Osteocyte (in vitro differentiated cells): ENCODE results near the gene TFDP1. TPM values are rescaled to one million over a fixed set of nuclear protein-coding genes. Genes with fewer than 3 reads are reported as not detected.

Source experiments
- DNase-seq: peaks from one replicate; pipeline ENCODE4 v3.0.0; 2021; ENCODE audit warnings: mixed read lengths; ENCODE audit not compliant: unreplicated experiment; ENCODE audit errors: extremely low spot score
- H3K27ac Mint-ChIP-seq: one replicate; pipeline ENCODE4 v1.8.0; 2021; ENCODE audit warnings: mild to moderate bottlenecking, mixed read lengths; ENCODE audit not compliant: unreplicated experiment
- H3K27me3 Mint-ChIP-seq: one replicate; pipeline ENCODE4 v1.8.0; 2021; ENCODE audit warnings: mixed read lengths; ENCODE audit not compliant: unreplicated experiment
- H3K36me3 Mint-ChIP-seq: one replicate; pipeline ENCODE4 v1.8.0; 2021; ENCODE audit warnings: mixed read lengths; ENCODE audit not compliant: unreplicated experiment
- H3K4me1 Mint-ChIP-seq: one replicate; pipeline ENCODE4 v1.8.0; 2021; ENCODE audit warnings: mixed read lengths; ENCODE audit not compliant: unreplicated experiment
- H3K4me3 Mint-ChIP-seq: one replicate; pipeline ENCODE4 v1.8.0; 2021; ENCODE audit warnings: mild to moderate bottlenecking, moderate library complexity, mixed read lengths; ENCODE audit not compliant: unreplicated experiment
- H3K9me3 Mint-ChIP-seq: one replicate; pipeline ENCODE4 v1.8.0; 2021; ENCODE audit warnings: mixed read lengths; ENCODE audit not compliant: unreplicated experiment
- CTCF ChIP-seq: fragments of 200-600 bp; sonication (generic); IDR thresholded peaks from 2 replicates; pipeline ENCODE4 v1.5.0; 2021; ENCODE audit warnings: antibody characterized with exemption, mild to moderate bottlenecking, moderate library complexity
- total RNA-seq: library from RNA; stranded (reverse); gene quantifications from 2 replicates; pipeline ENCODE4 v1.2.1, GENCODE V29; 2021

TFDP1 gene
- total RNA-seq, 1 donor from 2014 or later: 66.9 TPM

- H3K9me3 Mint-ChIP-seq: no peaks in the 10 kb centered on the region
- no peak overlapping the region for H3K27ac Mint-ChIP-seq
- no peak overlapping the region for H3K4me3 Mint-ChIP-seq
- no peaks in the 10 kb centered on the region for H3K4me1 Mint-ChIP-seq
- no peaks in the 10 kb centered on the region for H3K27me3 Mint-ChIP-seq
- H3K36me3 Mint-ChIP-seq: peaks cover 13% of the 10 kb centered on the region
- TF ChIP-seq CTCF: no peak
- DNase-seq: no peak
Observed at GRCh38 chr13:113602291-113602988, 17.9 kb downstream of the TFDP1 start.

- Mint-ChIP-seq H3K27ac (no peak overlapping the region), H3K9me3 (no peaks in the 10 kb centered on the region), H3K4me1 (no peaks in the 10 kb centered on the region), H3K36me3 (peaks cover 10% of the 10 kb centered on the region), H3K27me3 (no peaks in the 10 kb centered on the region), H3K4me3 (no peak overlapping the region)
- TF ChIP-seq CTCF: no peak
- no peak for DNase-seq
Observed at GRCh38 chr13:113603116-113603710, 18.7 kb downstream of the TFDP1 start.

GRCh38 chr13:113604186-113604585 is 19.6 kb downstream of the TFDP1 start:
- Mint-ChIP-seq H3K27ac (no peak overlapping the region), H3K27me3 (no peaks in the 10 kb centered on the region), H3K4me1 (no peaks in the 10 kb centered on the region), H3K4me3 (no peak overlapping the region), H3K36me3 (peaks cover 3% of the 10 kb centered on the region), H3K9me3 (no peaks in the 10 kb centered on the region)
- DNase-seq: no peak
- TF ChIP-seq CTCF: no peak

- H3K27ac Mint-ChIP-seq: no peak overlapping the region
- H3K36me3 Mint-ChIP-seq: no peaks in the 10 kb centered on the region
- TF ChIP-seq CTCF: no peak
- no peaks in the 10 kb centered on the region for H3K9me3 Mint-ChIP-seq
- no peaks in the 10 kb centered on the region for H3K4me1 Mint-ChIP-seq
- no peak overlapping the region for H3K4me3 Mint-ChIP-seq
- no peaks in the 10 kb centered on the region for H3K27me3 Mint-ChIP-seq
- DNase-seq: no peak
Observed at GRCh38 chr13:113605461-113605860, 20.9 kb downstream of the TFDP1 start.

- TF ChIP-seq CTCF: no peak
- Mint-ChIP-seq H3K36me3 (peaks cover under 1% of the 10 kb centered on the region), H3K9me3 (no peaks in the 10 kb centered on the region), H3K27ac (no peak overlapping the region), H3K4me3 (no peak overlapping the region), H3K27me3 (no peaks in the 10 kb centered on the region), H3K4me1 (no peaks in the 10 kb centered on the region)
- DNase-seq: no peak
Observed at GRCh38 chr13:113605866-113606438, 21.4 kb downstream of the TFDP1 start.
